Lung (tissue), 12 donors: ENCODE results near the gene IMMT. TPM values are rescaled to one million over a fixed set of nuclear protein-coding genes. Genes with fewer than 3 reads are reported as not detected.
A peak's percentile ranks its signal among the peaks of the same experiment; 100 is the strongest.

Experiments used
- ATAC-seq: fragments of 200-7000 bp; cut with Tn5 transposase; one replicate; pipeline ENCODE4 v1.9.1; 2020; ENCODE audit warnings: moderate number of reproducible peaks; ENCODE audit not compliant: insufficient read depth, low FRiP score
- DNase-seq, 3 donors: peaks; one replicate each; pipeline ENCODE4 v3.0.0-alpha.2; 2013 to 2017
- H3K27ac ChIP-seq, 2 donors: one replicate each; pipeline ENCODE4 v1.5.1; 2013; ENCODE audit warnings: mild to moderate bottlenecking in 2 of 2, moderate library complexity in 2 of 2, control low read depth in 1 of 2, inconsistent platforms in 1 of 2, low read depth in 1 of 2, low read length in 1 of 2
- H3K27me3 ChIP-seq, 3 donors: one replicate each; pipeline ENCODE4 v1.5.1; 2013; ENCODE audit warnings: low read length in 2 of 3; ENCODE audit not compliant: control insufficient read depth in 3 of 3, insufficient read depth in 3 of 3
- H3K36me3 ChIP-seq, 4 donors: one replicate each; pipeline ENCODE4 v1.5.1; 2013; ENCODE audit warnings: low read length in 4 of 4, mild to moderate bottlenecking in 1 of 4, moderate library complexity in 1 of 4; ENCODE audit not compliant: control insufficient read depth in 4 of 4, insufficient read depth in 4 of 4
- H3K4me1 ChIP-seq, 5 donors: one replicate each; pipeline ENCODE4 v1.5.1; 2013; ENCODE audit warnings: low read length in 5 of 5, mild to moderate bottlenecking in 2 of 5, moderate library complexity in 1 of 5; ENCODE audit not compliant: control insufficient read depth in 5 of 5, insufficient read depth in 5 of 5
- H3K4me3 ChIP-seq: one replicate; pipeline ENCODE4 v1.5.1; 2013; ENCODE audit warnings: mild to moderate bottlenecking, control low read depth, moderate library complexity
- H3K9ac ChIP-seq, 2 donors: one replicate each; pipeline ENCODE4 v1.5.1; 2013; ENCODE audit warnings: low read length in 2 of 2, control low read depth in 1 of 2; ENCODE audit not compliant: insufficient read depth in 1 of 2
- H3K9me3 ChIP-seq, 4 donors: one replicate each; pipeline ENCODE4 v1.5.1; 2013; ENCODE audit warnings: low read length in 3 of 4, mild to moderate bottlenecking in 1 of 4, moderate library complexity in 1 of 4; ENCODE audit not compliant: control insufficient read depth in 4 of 4, insufficient read depth in 3 of 4
- CTCF ChIP-seq: IDR thresholded peaks from 2 replicates; pipeline ENCODE4 v1.5.1; 2012; ENCODE audit warnings: mild to moderate bottlenecking; ENCODE audit errors: control extremely low read depth, extremely low read depth
- WGBS, 2 donors: extraction: QIAGEN DNeasy Blood & Tissue Kit; methylation state at CpG; one replicate each; pipeline ENCODE4 v1.1.7; 2013; 5-methylcytosine and 5-hydroxymethylcytosine counted together
- polyA plus RNA-seq, 2 donors: library from polyadenylated mRNA; stranded (reverse); fragments of 200-250 nt; gene quantifications; one replicate each; pipeline ENCODE4 v1.2.1, GENCODE V29; 2013
- total RNA-seq, 2 donors: library from RNA; depleted of rRNA in 1 of 2; stranded (reverse); fragments of >200 nt in 1 of 2; gene quantifications; one replicate each; pipeline ENCODE4 v1.2.1, GENCODE V29; 2014 to 2021
- donor health status: control.
- donor health status: control.
- donor health status: Bipolar disorder and iron deficiency.
- donor health status: healthy.
- donor health status: DM: yes; HTN: yes; CAD: no.

Gene IMMT
- total and polyA plus RNA-seq, 4 donors, result 22.8 to 63.4 (median 48.2) TPM

DNA sequence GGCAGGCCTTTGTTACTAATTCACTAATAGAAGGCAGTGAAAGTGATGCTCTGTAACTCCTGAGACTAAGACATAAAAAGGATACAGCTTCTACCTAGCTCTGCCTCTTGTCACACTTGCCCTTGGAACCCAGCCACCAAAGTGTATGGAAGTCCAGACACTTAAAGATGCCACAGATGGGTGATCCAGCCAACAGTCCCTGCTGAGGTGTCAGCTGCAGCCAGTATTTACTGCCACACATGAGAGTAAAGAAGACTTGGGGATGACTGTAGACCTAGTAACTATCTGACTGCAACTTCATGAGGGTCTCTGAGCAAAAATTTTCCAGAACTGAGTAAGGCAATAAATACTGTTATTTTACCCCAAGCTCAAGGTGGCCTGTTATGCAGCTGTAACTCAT lies 8.8 kb downstream of the IMMT start:
- H3K36me3 ChIP-seq, result peaks cover 0 to 8% (median 2%) of the 10 kb centered on the region in 4 donors
- H3K4me1 ChIP-seq, result peaks cover 0 to 41% (median 3%) of the 10 kb centered on the region in 5 donors
- H3K27me3 ChIP-seq, result no peaks in the 10 kb centered on the region
- no peaks in the 10 kb centered on the region for H3K9me3 ChIP-seq
- H3K27ac ChIP-seq, result no peak overlapping the region
- no peak overlapping the region for H3K4me3 ChIP-seq
- no peak overlapping the region for H3K9ac ChIP-seq
- TF ChIP-seq CTCF, result no peak
- ATAC-seq (no peak), DNase-seq (no peak)

- 29 to 36% methylated on average over 1 of the region's 1 CpG for WGBS, 2 donors
- Histone ChIP-seq H3K27ac (peak overlapping the region in 1 of 2 donors; percentile 50), H3K4me3 (no peak overlapping the region), H3K27me3 (no peaks in the 10 kb centered on the region), H3K9me3 (no peaks in the 10 kb centered on the region), H3K36me3 (peaks cover 0 to 8% (median 4%) of the 10 kb centered on the region in 4 donors), H3K9ac (no peak overlapping the region), H3K4me1 (peaks cover 0 to 41% (median 3%) of the 10 kb centered on the region in 5 donors)
- no peak for ATAC-seq
- TF ChIP-seq CTCF, result no peak
- no peak for DNase-seq
Measured at GRCh38 chr2:86185517-86186212, 9.6 kb downstream of the IMMT start.

DNA sequence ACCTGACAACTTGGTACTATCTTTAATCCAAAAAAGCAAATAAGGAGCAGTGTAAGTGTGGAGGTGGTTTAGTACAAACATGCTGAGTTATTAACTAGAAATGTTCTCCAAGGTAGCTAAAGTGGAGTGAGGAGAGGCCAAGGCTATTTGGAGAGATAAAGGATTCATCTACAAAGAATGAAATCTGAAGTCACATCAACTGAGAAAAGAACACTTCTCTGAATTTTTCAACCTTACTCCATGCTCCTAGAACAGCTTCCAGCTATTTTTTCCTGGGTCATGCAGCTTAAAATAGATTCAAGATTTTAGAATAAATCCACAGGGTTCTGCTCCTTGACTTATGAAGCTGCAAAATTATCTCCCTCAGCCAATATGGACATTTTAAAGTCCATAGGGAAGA lies 18.7 kb downstream of the IMMT start:
- peaks cover 0 to 10% (median 0%) of the 10 kb centered on the region in 5 donors for H3K4me1 ChIP-seq
- H3K9me3 ChIP-seq, result no peaks in the 10 kb centered on the region
- DNase-seq, result no peak
- H3K27ac ChIP-seq, result peak overlapping the region in 1 of 2 donors; percentile 33
- H3K27me3 ChIP-seq, result no peaks in the 10 kb centered on the region
- TF ChIP-seq CTCF, result no peak
- no peak overlapping the region for H3K4me3 ChIP-seq
- H3K36me3 ChIP-seq, result peaks cover 16 to 29% (median 24%) of the 10 kb centered on the region in 4 donors
- no peak overlapping the region for H3K9ac ChIP-seq
- no peak for ATAC-seq

- DNase-seq (no peak), ATAC-seq (no peak)
- no peak overlapping the region for H3K27ac ChIP-seq
- no peak for TF ChIP-seq CTCF
- H3K4me3 ChIP-seq, result no peak overlapping the region
- 82 to 91% methylated on average over 1 of the region's 1 CpG for WGBS, 2 donors
- no peaks in the 10 kb centered on the region for H3K27me3 ChIP-seq
- H3K4me1 ChIP-seq, result peaks cover 0 to 10% (median 0%) of the 10 kb centered on the region in 5 donors
- no peak overlapping the region for H3K9ac ChIP-seq
- peaks cover 16 to 29% (median 23%) of the 10 kb centered on the region in 4 donors for H3K36me3 ChIP-seq
- H3K9me3 ChIP-seq, result no peaks in the 10 kb centered on the region
Measured at GRCh38 chr2:86175828-86176227, 19.4 kb downstream of the IMMT start.
